ENCODE results near the gene C19orf38. TPM values are rescaled to one million over a fixed set of nuclear protein-coding genes. Genes with fewer than 3 reads are reported as not detected.

Gene C19orf38
- total and polyA plus RNA-seq, 2 donors (not counting 3 experiments of a cell fraction or from before 2014, with no cell fraction given) = not detected

- no peak for DNase-seq (ENCODE audit: low read depth, low spot score)
- intact Hi-C loops (cut with micrococcal nuclease) = no loop called here
Observed at GRCh38 chr19:10852098-10852800, 4.0 kb downstream of the C19orf38 start.

More at GRCh38 chr19:10852098-10852800, 4.0 kb downstream of the C19orf38 start:
- Histone ChIP-seq H3K27me3 (ENCODE audit: control insufficient read depth in 2 of 2, insufficient read depth in 2 of 2, low read length in 2 of 2) (peaks cover 0 to 1% of the 10 kb centered on the region in 2 experiments), H2AFZ (ENCODE audit: low read depth, low read length) (no peak overlapping the region), H3K9me3 (replicated peaks; ENCODE audit: control insufficient read depth, insufficient read depth, low read length) (no peaks in the 10 kb centered on the region), H3K4me2 (ENCODE audit: insufficient read depth, low read length) (no peak overlapping the region), H3K9me1 (replicated peaks; ENCODE audit: control insufficient read depth, extremely low read depth, insufficient read depth, low read length) (no peaks in the 10 kb centered on the region), H3K4me1 (ENCODE audit: control insufficient read depth, extremely low read depth, insufficient read depth, low read length) (no peaks in the 10 kb centered on the region), H4K20me1 (replicated peaks; ENCODE audit: control insufficient read depth, extremely low read depth, insufficient read depth, low read length) (no peaks in the 10 kb centered on the region), H3K9ac (replicated peaks; ENCODE audit: extremely low read depth, insufficient read depth, low read length) (no peak overlapping the region), H3K4me3 (replicated peaks in 1 of 3; ENCODE audit: insufficient read depth in 1 of 3, low read depth in 1 of 3, low read length in 3 of 3) (no peak overlapping the region), H3K27ac (ENCODE audit: insufficient read depth, low read depth, low read length) (no peak overlapping the region), H3K36me3 (ENCODE audit: control insufficient read depth in 2 of 2, extremely low read depth in 1 of 2, insufficient read depth in 2 of 2, low read length in 2 of 2) (no peaks in the 10 kb centered on the region), H3K79me2 (ENCODE audit: control insufficient read depth, insufficient read depth, low read length) (no peaks in the 10 kb centered on the region)
- BruUV-seq (replicated peaks) = no TSS peak
- TF ChIP-seq JUN (IDR thresholded peaks at IDR 0.05; ENCODE audit: borderline replicate concordance, insufficient read depth, insufficient read length, low read depth) (no peak), MYC (IDR thresholded peaks at IDR 0.05; ENCODE audit: low read depth, low read length) (no peak), GATA2 (IDR thresholded peaks at IDR 0.05; ENCODE audit: insufficient read depth, insufficient read length, low read depth, low read length) (no peak), FOS (IDR thresholded peaks at IDR 0.05; ENCODE audit: borderline replicate concordance, insufficient read depth, low read length) (no peak), MAX (IDR thresholded peaks at IDR 0.05; ENCODE audit: insufficient read depth, insufficient read length) (no peak), POLR2AphosphoS5 (IDR thresholded peaks at IDR 0.05; ENCODE audit: insufficient read depth, low read depth, low read length) (no peak), POLR2A (IDR thresholded peaks at IDR 0.05; ENCODE audit: low read depth, low read length) (no peak), EZH2 (IDR thresholded peaks at IDR 0.05; ENCODE audit: borderline replicate concordance, low read depth, low read length, severe bottlenecking) (no peak)
- TF ChIP-seq, protein P1, sequence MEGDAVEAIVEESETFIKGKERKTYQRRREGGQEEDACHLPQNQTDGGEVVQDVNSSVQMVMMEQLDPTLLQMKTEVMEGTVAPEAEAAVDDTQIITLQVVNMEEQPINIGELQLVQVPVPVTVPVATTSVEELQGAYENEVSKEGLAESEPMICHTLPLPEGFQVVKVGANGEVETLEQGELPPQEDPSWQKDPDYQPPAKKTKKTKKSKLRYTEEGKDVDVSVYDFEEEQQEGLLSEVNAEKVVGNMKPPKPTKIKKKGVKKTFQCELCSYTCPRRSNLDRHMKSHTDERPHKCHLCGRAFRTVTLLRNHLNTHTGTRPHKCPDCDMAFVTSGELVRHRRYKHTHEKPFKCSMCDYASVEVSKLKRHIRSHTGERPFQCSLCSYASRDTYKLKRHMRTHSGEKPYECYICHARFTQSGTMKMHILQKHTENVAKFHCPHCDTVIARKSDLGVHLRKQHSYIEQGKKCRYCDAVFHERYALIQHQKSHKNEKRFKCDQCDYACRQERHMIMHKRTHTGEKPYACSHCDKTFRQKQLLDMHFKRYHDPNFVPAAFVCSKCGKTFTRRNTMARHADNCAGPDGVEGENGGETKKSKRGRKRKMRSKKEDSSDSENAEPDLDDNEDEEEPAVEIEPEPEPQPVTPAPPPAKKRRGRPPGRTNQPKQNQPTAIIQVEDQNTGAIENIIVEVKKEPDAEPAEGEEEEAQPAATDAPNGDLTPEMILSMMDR (IDR thresholded peaks at IDR 0.05; ENCODE audit: extremely low read depth in 1 of 2, insufficient read depth in 1 of 2, low read depth in 1 of 2, low read length in 2 of 2) = no peak
- POLR2A ChIA-PET = no interaction called here
- FAIRE-seq = no peak
- CTCF ChIA-PET = interaction anchor here (5.6 kb wide), 1 partner anchor 13 kb away, joined by 56 read pairs; no protein-coding TSS in a partner anchor
- dilution Hi-C loops (cut with MboI; ENCODE audit: extremely low pct_ligation_motif_present, low sequenced_read_pairs) = no loop called here

Measured in endothelial cell of umbilical vein (primary cell).